ENCODE results near the gene TOGARAM1. TPM values are rescaled to one million over a fixed set of nuclear protein-coding genes. Genes with fewer than 3 reads are reported as not detected.

The TOGARAM1 gene
- total RNA-seq, 1 donor from 2014 or later, result 12.2 TPM

GRCh38 chr14:44951051-44951450, 10.9 kb upstream of the TOGARAM1 start:
- Histone ChIP-seq H3K27me3 (ENCODE audit: control insufficient read depth, insufficient read depth, low read length) (no peaks in the 10 kb centered on the region), H3K36me3 (ENCODE audit: control insufficient read depth, insufficient read depth, low read length) (peaks cover 3% of the 10 kb centered on the region), H3K4me3 (ENCODE audit: low read depth, low read length) (no peak overlapping the region)
- TF ChIP-seq CTCF (IDR thresholded peaks at IDR 0.05; ENCODE audit: insufficient read depth, low read length, poor library complexity, severe bottlenecking), result no peak
- no peak for DNase-seq (ENCODE audit: low read depth)

GRCh38 chr14:44952391-44953110, 9.4 kb upstream of the TOGARAM1 start:
- no peak overlapping the region for H3K4me3 ChIP-seq (ENCODE audit: low read depth, low read length)
- DNase-seq (ENCODE audit: low read depth), result no peak
- no peaks in the 10 kb centered on the region for H3K27me3 ChIP-seq (ENCODE audit: control insufficient read depth, insufficient read depth, low read length)
- peaks cover 2% of the 10 kb centered on the region for H3K36me3 ChIP-seq (ENCODE audit: control insufficient read depth, insufficient read depth, low read length)
- TF ChIP-seq CTCF (IDR thresholded peaks at IDR 0.05; ENCODE audit: insufficient read depth, low read length, poor library complexity, severe bottlenecking), result no peak

GRCh38 chr14:44954750-44955149, 7.2 kb upstream of the TOGARAM1 start:
- H3K36me3 ChIP-seq (ENCODE audit: control insufficient read depth, insufficient read depth, low read length), result peaks cover 2% of the 10 kb centered on the region
- no peaks in the 10 kb centered on the region for H3K27me3 ChIP-seq (ENCODE audit: control insufficient read depth, insufficient read depth, low read length)
- no peak overlapping the region for H3K4me3 ChIP-seq (ENCODE audit: low read depth, low read length)
- no peak for DNase-seq (ENCODE audit: low read depth)
- TF ChIP-seq CTCF (IDR thresholded peaks at IDR 0.05; ENCODE audit: insufficient read depth, low read length, poor library complexity, severe bottlenecking), result no peak

GRCh38 chr14:44955528-44955927, 6.5 kb upstream of the TOGARAM1 start:
- no peak for TF ChIP-seq CTCF (IDR thresholded peaks at IDR 0.05; ENCODE audit: insufficient read depth, low read length, poor library complexity, severe bottlenecking)
- no peak for DNase-seq (ENCODE audit: low read depth)
- Histone ChIP-seq H3K4me3 (ENCODE audit: low read depth, low read length) (no peak overlapping the region), H3K36me3 (ENCODE audit: control insufficient read depth, insufficient read depth, low read length) (peaks cover 2% of the 10 kb centered on the region), H3K27me3 (ENCODE audit: control insufficient read depth, insufficient read depth, low read length) (no peaks in the 10 kb centered on the region)

- Histone ChIP-seq H3K27me3 (ENCODE audit: control insufficient read depth, insufficient read depth, low read length) (no peaks in the 10 kb centered on the region), H3K36me3 (ENCODE audit: control insufficient read depth, insufficient read depth, low read length) (no peaks in the 10 kb centered on the region), H3K4me3 (ENCODE audit: low read depth, low read length) (no peak overlapping the region)
- DNase-seq (ENCODE audit: low read depth), result no peak
- no peak for TF ChIP-seq CTCF (IDR thresholded peaks at IDR 0.05; ENCODE audit: insufficient read depth, low read length, poor library complexity, severe bottlenecking)
Observed at GRCh38 chr14:44956866-44957265, 5.1 kb upstream of the TOGARAM1 start.

- DNase-seq (ENCODE audit: low read depth), result no peak
- TF ChIP-seq CTCF (IDR thresholded peaks at IDR 0.05; ENCODE audit: insufficient read depth, low read length, poor library complexity, severe bottlenecking), result no peak
- Histone ChIP-seq H3K4me3 (ENCODE audit: low read depth, low read length) (no peak overlapping the region), H3K36me3 (ENCODE audit: control insufficient read depth, insufficient read depth, low read length) (no peaks in the 10 kb centered on the region), H3K27me3 (ENCODE audit: control insufficient read depth, insufficient read depth, low read length) (no peaks in the 10 kb centered on the region)
Observed at GRCh38 chr14:44959538-44959937, 2.5 kb upstream of the TOGARAM1 start.

Data from kidney epithelial cell (primary cell).